ENCODE results near the gene GRK3.

DNA sequence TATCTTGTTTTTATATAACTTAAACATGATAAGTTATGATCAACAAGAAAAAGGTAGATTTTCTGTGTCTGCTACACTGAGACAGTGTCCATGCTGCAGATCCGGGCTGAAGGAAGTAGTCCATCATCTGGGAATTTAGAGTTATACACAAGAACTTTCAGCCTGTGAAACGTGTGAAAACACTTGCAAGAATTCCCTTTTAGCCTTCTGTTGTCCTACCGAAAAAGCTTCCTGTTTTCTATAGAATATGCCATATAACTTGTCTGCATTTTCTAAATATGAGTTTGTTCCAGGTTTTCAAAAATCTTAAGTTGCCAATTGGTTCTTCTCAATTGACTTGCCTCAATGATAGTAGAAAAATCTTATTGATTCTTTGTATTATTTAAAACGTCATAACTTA is 113.2 kb downstream of the GRK3 start:
- TF ChIP-seq, protein P1, sequence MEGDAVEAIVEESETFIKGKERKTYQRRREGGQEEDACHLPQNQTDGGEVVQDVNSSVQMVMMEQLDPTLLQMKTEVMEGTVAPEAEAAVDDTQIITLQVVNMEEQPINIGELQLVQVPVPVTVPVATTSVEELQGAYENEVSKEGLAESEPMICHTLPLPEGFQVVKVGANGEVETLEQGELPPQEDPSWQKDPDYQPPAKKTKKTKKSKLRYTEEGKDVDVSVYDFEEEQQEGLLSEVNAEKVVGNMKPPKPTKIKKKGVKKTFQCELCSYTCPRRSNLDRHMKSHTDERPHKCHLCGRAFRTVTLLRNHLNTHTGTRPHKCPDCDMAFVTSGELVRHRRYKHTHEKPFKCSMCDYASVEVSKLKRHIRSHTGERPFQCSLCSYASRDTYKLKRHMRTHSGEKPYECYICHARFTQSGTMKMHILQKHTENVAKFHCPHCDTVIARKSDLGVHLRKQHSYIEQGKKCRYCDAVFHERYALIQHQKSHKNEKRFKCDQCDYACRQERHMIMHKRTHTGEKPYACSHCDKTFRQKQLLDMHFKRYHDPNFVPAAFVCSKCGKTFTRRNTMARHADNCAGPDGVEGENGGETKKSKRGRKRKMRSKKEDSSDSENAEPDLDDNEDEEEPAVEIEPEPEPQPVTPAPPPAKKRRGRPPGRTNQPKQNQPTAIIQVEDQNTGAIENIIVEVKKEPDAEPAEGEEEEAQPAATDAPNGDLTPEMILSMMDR (IDR thresholded peaks at IDR 0.05) = no peak
- no peak for TF ChIP-seq POLR2A (IDR thresholded peaks at IDR 0.05)
